ENCODE data around the gene CETN3.
"Not testable (repeated sequence)": the region's sequence is repeated elsewhere in the genome, so short reads cannot be mapped to it uniquely, and the experiment has no call there.

The CETN3 gene

DNA sequence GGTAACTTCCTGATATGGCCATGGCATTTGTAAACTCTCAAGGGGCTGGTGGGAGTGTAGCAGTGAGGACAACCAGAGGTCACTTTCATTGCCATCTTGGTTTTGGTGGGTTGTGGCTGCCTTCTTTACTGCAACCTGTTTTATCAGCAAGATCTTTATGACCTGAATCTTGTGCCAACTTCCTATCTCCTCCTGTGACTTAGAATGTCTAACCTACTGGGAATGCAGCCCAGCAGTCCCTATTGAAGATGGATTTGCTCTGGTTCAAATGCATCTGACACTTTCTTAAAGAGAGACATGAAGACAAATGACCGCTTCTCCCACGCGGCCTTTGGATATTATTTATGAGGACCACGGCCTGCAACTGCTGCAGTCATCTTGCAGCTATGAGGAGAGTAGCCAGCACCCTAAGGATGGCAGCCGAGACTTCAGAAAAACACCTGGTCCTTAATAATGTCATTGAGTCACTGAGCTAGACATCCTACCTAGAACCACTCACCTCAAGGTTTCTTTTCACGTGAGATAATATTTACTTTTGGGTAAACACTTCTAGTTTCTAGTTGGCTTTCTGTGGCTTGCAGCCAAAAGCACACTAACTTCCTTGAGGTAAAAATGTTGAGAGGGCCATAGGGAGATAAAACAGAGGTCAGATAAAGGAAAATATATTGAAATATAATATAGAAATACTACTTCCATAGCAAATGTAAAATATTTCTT lies 28.2 kb downstream of the CETN3 start:
- no peak for DNase-seq (ENCODE audit: low read depth)

DNA sequence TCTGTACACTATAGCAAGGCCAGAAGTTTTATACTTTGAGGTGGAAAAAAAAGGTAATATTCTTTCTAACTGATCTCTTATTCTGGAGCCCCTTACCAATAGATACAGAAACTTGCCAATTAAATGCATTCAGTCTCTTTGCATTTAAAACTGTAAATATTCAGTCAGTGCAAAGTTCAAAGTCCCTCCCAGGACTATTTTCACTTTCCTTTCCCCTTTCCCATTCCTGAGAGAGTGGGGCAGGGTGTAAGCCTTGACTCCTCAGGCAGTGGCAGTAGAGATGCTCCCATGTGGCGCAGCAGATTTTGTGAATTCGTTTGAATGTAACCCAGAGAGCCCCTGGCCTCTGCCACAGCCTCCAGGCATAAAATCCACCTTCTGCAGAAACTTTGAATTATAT lies 29.9 kb downstream of the CETN3 start:
- DNase-seq (ENCODE audit: low read depth), result no peak

DNA sequence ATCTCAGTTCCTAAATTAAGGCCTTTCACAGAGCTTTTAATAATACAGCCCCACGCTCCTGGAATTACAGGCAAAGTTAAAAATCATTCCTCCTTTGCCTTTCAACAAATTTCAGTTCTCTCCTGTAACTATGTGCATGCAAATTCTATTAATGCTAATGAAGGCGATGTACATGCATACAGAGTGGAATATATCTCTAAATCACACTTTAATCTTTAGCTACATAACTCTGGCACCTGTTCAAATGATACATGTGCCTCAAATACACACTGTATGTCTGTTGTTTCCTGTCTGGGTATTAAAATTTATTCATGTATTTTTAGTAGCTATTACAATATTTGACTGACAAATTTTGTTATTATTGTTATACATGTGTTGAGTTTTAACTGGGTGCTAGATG lies 30.8 kb downstream of the CETN3 start:
- no peak for DNase-seq (ENCODE audit: low read depth)

DNA sequence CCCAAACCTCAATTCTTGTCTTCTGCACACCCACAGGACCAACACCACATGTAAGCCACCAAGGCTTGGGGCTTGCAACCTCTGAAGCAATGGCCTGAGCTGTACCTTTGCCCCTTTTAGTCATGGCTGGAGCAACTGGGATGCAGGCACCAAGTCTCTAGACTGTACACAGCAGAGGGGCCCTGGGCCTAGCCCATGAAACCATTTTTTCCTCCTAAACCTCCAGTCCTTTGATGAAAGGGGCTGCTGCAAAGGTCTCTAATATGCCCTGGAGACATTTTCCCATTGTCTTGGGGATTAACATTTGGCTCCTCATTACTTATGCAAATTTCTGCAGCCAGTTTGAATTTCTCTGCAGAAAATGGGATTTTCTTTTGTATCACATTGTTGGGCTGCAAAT lies 38.3 kb downstream of the CETN3 start:
- not testable (repeated sequence) for DNase-seq (ENCODE audit: low read depth)

DNA sequence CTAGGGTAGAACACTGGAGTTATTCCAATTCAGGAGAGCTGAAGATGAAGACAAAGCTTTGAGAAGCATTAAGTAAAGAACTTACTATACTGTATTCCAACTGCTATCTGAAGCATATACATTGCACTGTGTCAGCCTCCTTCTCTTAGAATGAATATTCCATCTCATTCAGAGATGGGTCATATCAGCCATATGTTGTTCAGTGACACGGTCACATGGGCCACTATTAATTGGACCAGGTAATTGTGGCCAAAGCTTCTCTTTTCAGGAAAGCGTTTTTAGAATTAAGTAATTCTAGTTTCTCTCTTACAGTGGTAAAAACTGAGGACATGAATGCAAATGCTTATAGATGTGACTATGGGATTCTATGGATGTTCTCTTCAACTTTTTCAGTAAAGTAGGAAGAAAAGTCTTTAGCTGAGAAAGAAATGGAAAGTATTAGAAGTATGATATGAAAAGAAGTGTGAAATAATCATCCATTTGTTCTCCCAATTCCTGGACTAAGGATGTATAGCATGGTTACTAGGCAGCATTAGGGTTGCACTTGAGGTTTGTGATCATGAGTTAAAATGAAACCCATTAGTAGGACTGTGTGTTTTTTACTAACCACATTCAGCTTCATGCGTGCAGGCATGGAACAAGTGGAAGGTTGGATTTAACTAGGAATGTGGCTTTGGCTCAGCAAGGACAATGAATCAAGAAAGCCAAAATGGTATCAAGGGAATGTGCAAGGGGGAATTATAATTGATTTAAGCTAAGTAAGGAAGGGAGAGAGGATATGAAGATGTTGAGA lies 40.9 kb downstream of the CETN3 start:
- no peak for DNase-seq (ENCODE audit: low read depth)

DNA sequence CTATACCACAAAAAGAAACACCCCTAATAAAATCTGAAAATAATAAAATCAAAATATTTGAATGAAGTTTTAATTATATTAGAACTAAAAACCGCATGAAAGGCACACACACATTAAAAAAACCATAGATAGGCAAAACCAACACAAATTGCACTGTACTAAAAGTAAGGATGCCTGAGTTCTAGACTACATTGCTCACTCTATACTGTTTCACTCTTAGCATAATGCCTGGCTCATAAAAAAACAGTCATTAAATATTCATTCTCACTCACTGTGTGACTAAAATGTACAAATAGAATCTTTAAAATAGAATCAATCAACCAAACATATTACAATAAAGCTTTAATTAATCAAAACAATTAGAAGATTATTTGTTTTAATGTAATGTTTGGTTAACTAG lies 41.7 kb downstream of the CETN3 start:
- no peak for DNase-seq (ENCODE audit: low read depth)

DNA sequence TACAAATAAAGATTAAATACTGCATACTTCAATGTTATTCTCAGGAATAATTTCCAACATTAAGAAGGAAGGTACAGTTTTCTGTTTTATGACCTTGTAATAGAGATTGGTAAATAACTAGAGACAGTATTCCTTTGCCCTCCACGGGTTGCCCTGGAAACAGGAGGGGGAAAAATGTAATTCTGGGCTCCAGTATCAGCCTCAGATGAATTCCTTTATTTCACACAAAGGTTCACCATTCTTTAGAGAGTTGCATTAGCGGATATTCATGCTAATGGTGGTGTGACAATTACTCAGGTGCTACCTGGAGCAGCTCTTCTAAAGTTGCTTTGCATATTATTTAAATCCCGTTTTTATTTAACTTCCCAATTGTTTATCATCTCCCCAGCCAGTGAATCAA lies 42.6 kb downstream of the CETN3 start:
- DNase-seq (ENCODE audit: low read depth), result no peak

DNA sequence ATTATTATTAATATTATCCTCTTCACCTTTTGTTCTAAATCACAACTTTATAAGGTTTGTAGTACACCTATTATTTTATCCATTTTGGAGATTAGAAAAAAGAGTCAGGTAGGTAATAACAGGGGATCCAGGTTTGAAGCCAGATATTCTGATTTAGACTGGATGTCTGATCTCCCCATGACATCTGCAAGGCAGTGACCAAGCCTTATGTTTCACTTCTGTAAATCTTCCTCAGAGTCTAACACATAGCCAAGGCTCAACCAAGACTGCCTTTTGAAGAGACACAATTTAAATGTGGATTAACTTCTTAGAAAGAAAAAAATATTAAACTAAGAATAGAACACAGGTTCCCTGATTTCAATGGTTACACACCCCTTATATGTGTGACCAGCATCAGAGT lies 44.2 kb downstream of the CETN3 start:
- DNase-seq (ENCODE audit: low read depth), result no peak

DNA sequence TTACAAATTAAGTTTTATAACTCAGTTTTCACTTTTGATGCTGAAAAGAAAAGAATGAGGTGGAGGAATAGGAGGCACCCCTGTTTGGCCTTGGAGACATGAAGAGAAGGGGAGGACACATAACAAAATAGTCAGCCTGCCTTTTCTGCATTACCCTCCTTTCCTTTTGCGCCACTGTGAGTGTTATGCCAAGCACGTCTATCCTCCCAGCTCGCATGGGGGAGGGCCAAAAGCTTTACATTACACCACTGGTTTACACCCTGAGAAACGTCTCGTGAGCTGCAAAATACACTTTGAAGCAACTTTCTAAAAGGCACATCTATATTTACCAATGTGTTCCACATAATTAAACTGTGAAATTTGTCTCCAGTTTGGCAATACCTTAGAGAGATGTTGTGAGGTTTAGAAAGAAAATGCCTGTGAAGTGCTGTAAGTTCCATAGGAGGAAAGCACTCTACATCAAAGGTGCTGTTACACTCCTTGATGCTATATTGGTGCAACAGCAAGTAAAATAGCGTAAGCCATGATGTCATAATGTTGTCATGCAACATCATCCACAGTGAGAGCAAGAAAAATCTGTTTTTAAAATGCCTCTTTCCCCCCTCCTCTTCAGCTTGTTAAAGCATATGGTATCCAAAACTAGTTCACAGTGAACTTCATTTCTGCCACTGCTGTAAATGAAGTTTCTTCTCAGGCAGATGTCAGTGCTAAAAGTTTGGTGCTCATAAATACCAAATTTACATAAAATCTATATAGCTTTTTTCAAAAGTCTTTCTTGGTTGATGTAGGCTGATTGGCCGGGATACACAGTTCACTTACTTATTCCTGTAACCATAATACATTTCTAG lies 50.3 kb downstream of the CETN3 start:
- no peak for DNase-seq (ENCODE audit: low read depth)

DNA sequence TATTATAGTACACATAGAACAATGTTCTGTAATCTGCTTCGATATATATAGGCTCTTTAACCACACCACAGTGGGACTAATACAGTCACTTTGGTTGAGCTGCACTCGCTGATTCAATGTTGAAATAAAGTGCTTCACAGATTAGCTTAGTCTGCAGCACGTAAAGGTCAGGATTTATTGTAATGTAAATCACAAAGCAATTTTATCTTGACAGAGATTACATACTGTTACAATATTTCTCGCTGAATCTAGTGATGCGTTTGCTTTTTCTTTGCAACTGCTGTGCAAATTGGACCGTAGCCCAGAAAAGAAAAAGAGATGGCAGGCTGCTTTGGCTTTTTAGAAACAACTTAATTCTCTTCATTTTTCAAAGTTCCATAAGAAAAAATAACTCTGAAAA lies 52.9 kb downstream of the CETN3 start:
- no peak for DNase-seq (ENCODE audit: low read depth)

DNA sequence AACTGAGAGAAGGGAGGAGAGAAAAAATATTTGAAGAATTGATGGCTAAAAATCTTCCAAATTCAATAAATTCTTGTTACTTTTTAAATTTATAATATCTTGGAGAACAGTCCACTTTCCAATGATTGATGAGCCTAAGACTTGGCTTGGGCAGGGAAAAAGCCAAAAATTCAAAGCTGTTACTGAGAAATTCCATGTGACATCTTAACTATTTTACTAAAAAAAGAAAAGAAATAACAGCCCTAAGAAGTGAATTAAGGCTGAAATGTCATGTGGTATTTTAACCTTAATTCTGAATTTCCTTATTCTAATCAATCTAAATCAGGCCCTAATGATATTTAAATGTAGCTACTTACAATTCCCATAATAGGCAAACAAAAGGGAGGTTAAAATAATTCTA lies 53.4 kb downstream of the CETN3 start:
- DNase-seq (ENCODE audit: low read depth), result no peak

DNA sequence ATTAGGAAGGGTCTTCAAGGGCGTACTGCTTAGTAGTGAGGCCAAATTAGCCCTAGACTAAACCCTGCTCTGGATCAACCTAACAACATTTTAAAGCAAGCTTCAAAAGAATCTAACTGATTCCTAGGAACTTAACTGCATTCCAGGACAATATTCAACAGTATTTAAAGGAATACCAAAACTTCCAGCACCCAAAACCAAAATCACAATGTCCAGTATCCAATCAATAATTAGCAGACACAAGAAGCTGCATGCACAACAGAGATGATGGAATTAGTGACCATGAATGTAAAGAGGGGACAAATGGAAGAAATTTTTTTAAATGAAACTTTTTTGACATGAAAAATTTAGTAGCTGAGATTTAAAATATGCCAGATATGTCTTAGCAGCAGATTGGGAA lies 53.9 kb downstream of the CETN3 start:
- no peak for DNase-seq (ENCODE audit: low read depth)

DNA sequence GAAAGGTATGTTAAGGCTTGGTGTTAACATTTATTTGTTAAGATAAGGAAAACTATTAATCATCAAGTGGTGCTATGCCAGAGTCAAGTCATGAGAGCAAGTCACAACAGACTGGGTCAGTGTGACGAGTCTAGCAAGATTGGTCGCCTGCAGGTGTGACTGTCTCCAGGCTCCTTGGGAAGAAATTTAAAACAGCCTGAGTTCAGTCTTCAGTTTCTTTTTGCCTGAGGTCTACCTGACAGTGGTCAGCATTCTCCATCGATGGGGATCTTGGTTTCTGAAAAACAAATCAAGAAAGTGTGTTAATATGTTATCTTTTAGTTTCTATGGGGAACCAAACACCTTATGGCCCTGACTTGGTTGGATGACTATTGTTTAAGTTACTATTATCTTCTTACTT lies 56.3 kb downstream of the CETN3 start:
- no peak for DNase-seq (ENCODE audit: low read depth)

DNA sequence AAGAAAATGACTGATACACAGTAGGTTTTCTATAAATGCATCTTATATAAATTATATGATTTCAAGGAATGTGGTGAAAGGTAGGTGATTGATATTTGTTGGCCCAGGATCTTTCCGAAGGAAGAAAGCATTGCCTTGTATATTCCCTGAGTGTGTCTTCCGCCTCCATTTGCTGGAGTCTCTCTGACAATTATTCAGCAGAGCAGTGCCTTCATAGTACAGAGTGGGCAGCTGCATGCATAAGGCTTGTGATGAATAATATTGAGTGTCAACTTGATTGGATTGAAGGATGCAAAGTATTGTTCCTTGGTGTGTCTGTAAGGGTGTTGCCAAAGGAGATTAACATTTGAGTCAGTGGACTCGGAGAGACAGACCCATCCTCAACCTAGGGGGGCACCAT lies 58.5 kb downstream of the CETN3 start:
- DNase-seq (ENCODE audit: low read depth), result no peak

DNA sequence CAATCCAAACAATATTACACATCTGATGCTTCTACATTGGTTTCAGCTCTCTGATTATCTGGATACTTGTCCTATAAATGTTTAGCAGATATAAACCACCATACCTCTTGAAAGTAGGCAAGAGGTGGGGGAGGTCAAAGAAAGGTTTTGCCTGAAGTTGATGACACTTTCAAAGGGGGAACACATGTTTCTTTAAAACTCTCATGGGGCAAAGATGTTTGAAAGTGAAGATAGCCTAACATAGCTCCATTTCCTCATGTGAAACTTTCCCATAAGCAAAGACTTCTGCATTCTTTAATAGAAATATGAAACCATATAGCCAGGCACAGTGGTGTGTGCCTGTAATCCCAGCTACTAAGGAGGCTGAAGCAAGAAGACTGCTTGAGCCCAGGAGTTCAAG lies 62.1 kb downstream of the CETN3 start:
- no peak for DNase-seq (ENCODE audit: low read depth)

DNA sequence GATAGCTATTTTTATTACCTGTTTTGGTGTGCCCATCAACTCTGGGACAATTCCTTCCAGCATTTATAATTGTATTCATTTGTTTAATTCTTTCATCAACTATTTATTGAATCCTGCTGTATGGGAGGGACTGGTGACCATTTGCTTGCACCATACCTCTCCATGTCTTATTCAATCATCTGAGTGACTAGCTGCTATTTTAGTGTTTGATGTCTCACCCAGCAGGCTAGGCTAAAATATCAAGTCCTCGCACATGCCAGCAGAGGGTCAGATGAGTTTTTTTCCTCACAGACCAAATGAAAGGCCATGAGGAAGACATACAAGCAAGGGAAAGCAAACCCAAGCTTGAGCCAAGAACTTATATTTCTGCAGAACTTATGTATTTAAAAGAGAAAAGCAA lies 63.9 kb downstream of the CETN3 start:
- DNase-seq (ENCODE audit: low read depth), result no peak

DNA sequence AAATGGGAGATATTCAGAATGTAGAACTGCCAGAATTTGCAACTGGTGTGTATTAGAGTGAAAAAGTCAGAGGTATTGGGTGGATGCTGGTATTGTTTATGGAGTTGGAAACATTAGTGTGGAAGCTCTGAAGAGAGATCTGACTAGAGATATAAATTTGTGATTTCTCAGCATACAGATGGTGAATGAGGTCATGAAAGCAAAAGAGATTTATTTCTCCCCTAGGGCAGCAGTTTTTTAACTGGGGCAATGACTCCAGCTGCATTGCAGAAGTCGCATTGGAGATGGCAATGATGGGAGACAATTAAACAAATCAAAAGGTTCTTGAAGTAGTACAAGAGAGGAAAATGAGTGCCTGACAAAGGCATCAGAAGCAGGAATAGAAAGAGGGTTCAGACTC lies 64.9 kb downstream of the CETN3 start:
- DNase-seq (ENCODE audit: low read depth), result no peak

DNA sequence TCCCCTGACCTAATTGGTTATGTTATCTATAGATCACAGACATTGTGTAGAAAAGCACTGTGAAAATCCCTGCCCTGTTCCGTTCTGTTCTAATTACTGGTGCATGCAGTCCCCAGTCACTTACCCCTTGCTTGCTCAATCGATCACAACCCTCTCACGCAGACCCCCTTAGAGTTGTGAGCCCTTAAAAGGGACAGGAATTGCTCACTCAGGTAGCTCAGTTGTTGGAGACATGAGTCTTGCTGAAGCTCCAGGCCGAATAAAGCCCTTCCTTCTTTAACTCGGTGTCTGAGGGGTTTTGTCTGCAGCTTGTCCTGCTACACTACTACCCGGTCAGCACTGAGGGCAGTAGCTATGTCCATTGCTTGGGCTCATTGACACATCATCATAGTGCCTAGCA lies 65.8 kb downstream of the CETN3 start:
- not testable (repeated sequence) for DNase-seq (ENCODE audit: low read depth)

DNA sequence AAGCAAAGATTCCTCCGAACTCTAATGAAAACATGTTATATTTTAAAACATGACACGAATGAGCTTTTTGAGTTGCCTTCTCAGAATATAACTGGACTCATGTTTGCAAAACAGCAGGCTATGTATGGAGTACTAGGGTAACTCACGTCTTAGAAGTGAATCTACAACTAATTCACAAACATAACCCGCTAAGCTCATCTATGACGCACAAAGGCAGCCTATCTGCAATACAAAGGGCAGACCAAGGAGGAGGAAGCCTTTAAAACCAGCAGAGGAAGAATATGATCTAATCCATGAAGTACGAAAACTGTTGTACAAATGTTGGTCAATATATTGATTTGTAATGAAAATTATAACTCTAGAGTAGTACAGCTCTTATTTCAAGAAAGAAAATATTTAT lies 67.0 kb downstream of the CETN3 start:
- no peak for DNase-seq (ENCODE audit: low read depth)

All from stimulated activated CD8-positive, alpha-beta memory T cell treated with anti-CD3 and anti-CD28 coated beads, Interleukin-7, amount 100 ng/mL, for 24 hours (primary cell).